Loucy (cell line): Measurements from ENCODE around the gene SRPX2.

Experiments used
- EZH2phosphoT487 ChIP-seq: fragments of 200-600 bp; IDR thresholded peaks from 2 replicates; pipeline ENCODE4 v1.6.1; 2018; ENCODE audit warnings: antibody characterized with exemption, mild to moderate bottlenecking, moderate library complexity, borderline replicate concordance
- TF ChIP-seq, protein P1 (sequence below): fragments of 200-600 bp; sonication (generic); conservative IDR thresholded peaks from 2 replicates; pipeline ENCODE4 v1.5.1; 2014; ENCODE audit warnings: mild to moderate bottlenecking, antibody characterized with exemption, low read length

DNA sequence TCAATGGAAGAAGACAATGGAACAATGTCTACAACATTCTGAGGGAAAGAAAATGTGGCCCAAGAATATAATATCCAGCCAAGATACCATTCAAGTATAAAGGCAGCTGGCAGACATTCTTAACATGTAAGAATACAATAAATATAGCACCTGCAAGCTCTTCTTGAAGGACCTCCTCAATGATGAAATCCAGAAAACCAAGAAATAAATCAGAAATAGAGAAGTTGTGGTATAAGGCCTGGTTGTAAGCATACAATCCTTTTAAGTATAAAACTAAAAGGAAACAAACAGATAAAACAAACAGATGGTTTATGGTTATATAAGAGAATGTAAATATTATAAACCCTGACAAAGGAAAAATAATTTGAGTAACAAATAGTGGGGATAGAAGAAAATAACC, 54.6 kb downstream of the SRPX2 start:
- TF ChIP-seq, protein P1, sequence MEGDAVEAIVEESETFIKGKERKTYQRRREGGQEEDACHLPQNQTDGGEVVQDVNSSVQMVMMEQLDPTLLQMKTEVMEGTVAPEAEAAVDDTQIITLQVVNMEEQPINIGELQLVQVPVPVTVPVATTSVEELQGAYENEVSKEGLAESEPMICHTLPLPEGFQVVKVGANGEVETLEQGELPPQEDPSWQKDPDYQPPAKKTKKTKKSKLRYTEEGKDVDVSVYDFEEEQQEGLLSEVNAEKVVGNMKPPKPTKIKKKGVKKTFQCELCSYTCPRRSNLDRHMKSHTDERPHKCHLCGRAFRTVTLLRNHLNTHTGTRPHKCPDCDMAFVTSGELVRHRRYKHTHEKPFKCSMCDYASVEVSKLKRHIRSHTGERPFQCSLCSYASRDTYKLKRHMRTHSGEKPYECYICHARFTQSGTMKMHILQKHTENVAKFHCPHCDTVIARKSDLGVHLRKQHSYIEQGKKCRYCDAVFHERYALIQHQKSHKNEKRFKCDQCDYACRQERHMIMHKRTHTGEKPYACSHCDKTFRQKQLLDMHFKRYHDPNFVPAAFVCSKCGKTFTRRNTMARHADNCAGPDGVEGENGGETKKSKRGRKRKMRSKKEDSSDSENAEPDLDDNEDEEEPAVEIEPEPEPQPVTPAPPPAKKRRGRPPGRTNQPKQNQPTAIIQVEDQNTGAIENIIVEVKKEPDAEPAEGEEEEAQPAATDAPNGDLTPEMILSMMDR = no peak
- TF ChIP-seq EZH2phosphoT487 = no peak
